Fibroblast of skin of scalp (primary cell): ENCODE results near the gene SLC6A12.
"Not testable (repeated sequence)": the region's sequence is repeated elsewhere in the genome, so short reads cannot be mapped to it uniquely, and the experiment has no call there.

Experiments
- DNase-seq: peaks from one replicate; pipeline ENCODE4 v3.0.0-alpha.2; 2013

The SLC6A12 gene

GRCh38 chr12:196436-196835, 17.5 kb downstream of the SLC6A12 start:
- no peak for DNase-seq

GRCh38 chr12:195951-196350, 18.0 kb downstream of the SLC6A12 start:
- DNase-seq = no peak

GRCh38 chr12:195156-195555, 18.8 kb downstream of the SLC6A12 start:
- no peak for DNase-seq

GRCh38 chr12:194276-194675, 19.7 kb downstream of the SLC6A12 start:
- DNase-seq = no peak

- no peak for DNase-seq
These were observed 20.7 kb downstream of the SLC6A12 start for GRCh38 chr12:193261-193660.

GRCh38 chr12:191541-191940, 22.4 kb downstream of the SLC6A12 start:
- no peak for DNase-seq

GRCh38 chr12:190881-191280, 23.1 kb downstream of the SLC6A12 start:
- DNase-seq = no peak

GRCh38 chr12:189622-189962, 24.4 kb downstream of the SLC6A12 start:
- DNase-seq = no peak

- peak; percentile 59 for DNase-seq
These were observed 24.9 kb downstream of the SLC6A12 start for GRCh38 chr12:188910-189621.

- not testable (repeated sequence) for DNase-seq
These were observed 25.7 kb downstream of the SLC6A12 start for GRCh38 chr12:187986-188909.

GRCh38 chr12:186006-186625, 27.8 kb downstream of the SLC6A12 start:
- DNase-seq = no peak

- no peak for DNase-seq
These were observed 28.4 kb downstream of the SLC6A12 start for GRCh38 chr12:185576-185955.

- no peak for DNase-seq
These were observed 29.0 kb downstream of the SLC6A12 start for GRCh38 chr12:184811-185575.

GRCh38 chr12:182381-182892, 31.5 kb downstream of the SLC6A12 start:
- DNase-seq = peak; percentile 75

GRCh38 chr12:181921-182320, 32.0 kb downstream of the SLC6A12 start:
- no peak for DNase-seq

- DNase-seq = no peak
These were observed 33.5 kb downstream of the SLC6A12 start for GRCh38 chr12:180445-180844.

- DNase-seq = no peak
These were observed 34.1 kb downstream of the SLC6A12 start for GRCh38 chr12:179885-180284.

GRCh38 chr12:179131-179884, 34.6 kb downstream of the SLC6A12 start:
- DNase-seq = peak; percentile 49

- DNase-seq = no peak
These were observed 35.2 kb downstream of the SLC6A12 start for GRCh38 chr12:178829-179109.

GRCh38 chr12:177980-178828, 35.8 kb downstream of the SLC6A12 start:
- no peak for DNase-seq
